Tibial artery (tissue), 4 donors: ENCODE measurements around the gene KRTAP22-1.

ENCODE experiments used
- DNase-seq, 2 donors: peaks; one replicate each; pipeline ENCODE4 v3.0.0-alpha.2; 2019
- H3K27ac ChIP-seq, 2 donors: fragments of 200-600 bp; sonication (generic) in 1 of 2; 1 replicate in 1 of 2; 2 replicates in 1 of 2; pipeline ENCODE4 v1.5.1; 2018 to 2019; ENCODE audit warnings: mild to moderate bottlenecking in 1 of 2
- H3K27me3 ChIP-seq, 2 donors: fragments of 200-600 bp; sonication (generic) in 1 of 2; one replicate each; pipeline versions ENCODE4 v1.5.1 to v1.6.0; 2016 to 2019
- H3K36me3 ChIP-seq, 3 donors: fragments of 200-600 bp; sonication (generic) in 2 of 3; one replicate each; pipeline ENCODE4 v1.5.1; 2016 to 2019; ENCODE audit warnings: mild to moderate bottlenecking in 2 of 3
- H3K4me1 ChIP-seq, 4 donors: fragments of 200-600 bp; sonication (generic) in 2 of 4; 1 replicate in 3 of 4; 2 replicates in 1 of 4; pipeline ENCODE4 v1.5.1; 2016 to 2019
- H3K4me3 ChIP-seq, 2 donors: fragments of 200-600 bp; sonication (generic) in 1 of 2; 1 replicate in 1 of 2; 2 replicates in 1 of 2; pipeline ENCODE4 v1.5.1; 2018 to 2019; ENCODE audit warnings: mild to moderate bottlenecking in 2 of 2
- H3K9me3 ChIP-seq, 3 donors: fragments of 200-600 bp; sonication (generic) in 1 of 3; one replicate each; pipeline ENCODE4 v1.5.1; 2016 to 2019
- CTCF ChIP-seq, 2 experiments: fragments of 200-600 bp in 1 of 2; fragments of 450-650 bp in 1 of 2; IDR thresholded peaks; one replicate each; pipeline ENCODE4 v1.5.1; 2017 to 2019; ENCODE audit warnings: antibody characterized with exemption in 2 of 2, mild to moderate bottlenecking in 1 of 2, moderate library complexity in 1 of 2
- intact Hi-C: fragments of 100-400 bp; cut with DNase I; formaldehyde crosslinking; loops from one replicate; pipeline ENCODE4 v1.15.0; 2023; ENCODE audit warnings: low total_unique reads

The KRTAP22-1 gene

GRCh38 chr21:30613836-30614235 is 12.9 kb downstream of the KRTAP22-1 start, which contains the start of gene KRTAP6-1:
KRTAP6-1 (minus strand) TSS chr21:30613930; CDS start chr21:30613904, 26 bp downstream.
- DNase-seq, result no peak
- intact Hi-C loops, result no loop called here
- Histone ChIP-seq H3K36me3 (no peaks in the 10 kb centered on the region), H3K9me3 (no peaks in the 10 kb centered on the region), H3K4me1 (no peaks in the 10 kb centered on the region), H3K4me3 (no peak within 1 kb of the TSS), H3K27me3 (no peaks in the 10 kb centered on the region), H3K27ac (no peak within 1 kb of the TSS)
- TF ChIP-seq CTCF (IDR thresholded peaks at IDR 0.05), result no peak

- no peaks in the 10 kb centered on the region for H3K9me3 ChIP-seq
- DNase-seq, result no peak
- H3K36me3 ChIP-seq, result no peaks in the 10 kb centered on the region
- intact Hi-C loops, result no loop called here
- no peak overlapping the region for H3K4me3 ChIP-seq
- H3K27me3 ChIP-seq, result no peaks in the 10 kb centered on the region
- no peak overlapping the region for H3K27ac ChIP-seq
- H3K4me1 ChIP-seq, result no peaks in the 10 kb centered on the region
- TF ChIP-seq CTCF (IDR thresholded peaks at IDR 0.05), result no peak
These were observed 14.3 kb downstream of the KRTAP22-1 start for GRCh38 chr21:30615199-30615598.

- DNase-seq, result no peak
- no peaks in the 10 kb centered on the region for H3K27me3 ChIP-seq
- no peaks in the 10 kb centered on the region for H3K4me1 ChIP-seq
- TF ChIP-seq CTCF (IDR thresholded peaks at IDR 0.05), result no peak
- no peak within 1 kb of the TSS for H3K4me3 ChIP-seq
- no peak within 1 kb of the TSS for H3K27ac ChIP-seq
- no peaks in the 10 kb centered on the region for H3K9me3 ChIP-seq
- intact Hi-C loops, result no loop called here
- no peaks in the 10 kb centered on the region for H3K36me3 ChIP-seq
These were observed 15.2 kb downstream of the KRTAP22-1 start, which contains the start of gene KRTAP20-1 for GRCh38 chr21:30616125-30616524. KRTAP20-1 (plus strand) TSS chr21:30616425; CDS start chr21:30616455, 30 bp downstream.

- no peak for DNase-seq
- Histone ChIP-seq H3K4me1 (no peaks in the 10 kb centered on the region), H3K4me3 (no peak overlapping the region), H3K36me3 (no peaks in the 10 kb centered on the region), H3K9me3 (no peaks in the 10 kb centered on the region), H3K27me3 (no peaks in the 10 kb centered on the region), H3K27ac (no peak overlapping the region)
- TF ChIP-seq CTCF (IDR thresholded peaks at IDR 0.05), result no peak
- intact Hi-C loops, result no loop called here
These were observed 19.2 kb downstream of the KRTAP22-1 start for GRCh38 chr21:30620080-30620479.

- no peaks in the 10 kb centered on the region for H3K36me3 ChIP-seq
- no peak for DNase-seq
- intact Hi-C loops, result no loop called here
- H3K4me3 ChIP-seq, result no peak within 1 kb of the TSS
- no peaks in the 10 kb centered on the region for H3K27me3 ChIP-seq
- no peak for TF ChIP-seq CTCF (IDR thresholded peaks at IDR 0.05)
- no peak within 1 kb of the TSS for H3K27ac ChIP-seq
- no peaks in the 10 kb centered on the region for H3K4me1 ChIP-seq
- peaks cover 0 to 4% (median 0%) of the 10 kb centered on the region in 3 donors for H3K9me3 ChIP-seq
These were observed 19.6 kb downstream of the KRTAP22-1 start, which contains the start of gene KRTAP20-4 for GRCh38 chr21:30620522-30620921. KRTAP20-4 (plus strand) TSS chr21:30620627.

GRCh38 chr21:30623362-30623761 is 22.5 kb downstream of the KRTAP22-1 start:
- intact Hi-C loops, result no loop called here
- no peaks in the 10 kb centered on the region for H3K36me3 ChIP-seq
- H3K4me1 ChIP-seq, result no peaks in the 10 kb centered on the region
- DNase-seq, result no peak
- TF ChIP-seq CTCF (IDR thresholded peaks at IDR 0.05), result no peak
- H3K27ac ChIP-seq, result no peak overlapping the region
- H3K27me3 ChIP-seq, result no peaks in the 10 kb centered on the region
- H3K9me3 ChIP-seq, result peaks cover 0 to 5% (median 0%) of the 10 kb centered on the region in 3 donors
- no peak overlapping the region for H3K4me3 ChIP-seq
